AG04449 (cell line): ENCODE results near the gene CCDC85C.

Experiments used
- CTCF ChIA-PET: fragments of 350-600 bp; formaldehyde crosslinking; extraction: SDS; loops from one replicate; lab custom pipeline; 2021; ENCODE audit warnings: antibody characterized with exemption; lab: Yijun Ruan, JAX
- POLR2A ChIA-PET: fragments of 400-600, 350-600 bp; formaldehyde crosslinking; extraction: SDS; loops from one replicate; lab custom pipeline; 2020; ENCODE audit warnings: antibody characterized with exemption, inconsistent platforms; lab: Yijun Ruan, JAX
- DNase-seq: peaks from one replicate; pipeline ENCODE4 v3.0.0-alpha.2; 2010; ENCODE audit warnings: low read depth, low spot score
- H3K4me3 ChIP-seq: 2 replicates; pipeline ENCODE4 v1.5.1; 2011; ENCODE audit warnings: low read depth, mild to moderate bottlenecking, control low read depth, low read length
- TF ChIP-seq, protein P1 (sequence below): IDR thresholded peaks from one replicate; pipeline ENCODE4 v1.5.1; 2011; ENCODE audit warnings: mild to moderate bottlenecking, moderate library complexity, low read length, control low read depth, inconsistent platforms; ENCODE audit not compliant: insufficient read depth; ENCODE audit errors: missing control alignments

The CCDC85C gene

GRCh38 chr14:99535908-99536778 is 67.9 kb downstream of the CCDC85C start:
- no peak overlapping the region for H3K4me3 ChIP-seq
- ChIA-PET CTCF (interaction anchor here (1.0 to 2.8 kb wide), 5 partner anchors 8 to 87 kb away, joined by 3 to 8 read pairs (median 4); no protein-coding TSS in a partner anchor), POLR2A (no interaction called here)
- TF ChIP-seq, protein P1, sequence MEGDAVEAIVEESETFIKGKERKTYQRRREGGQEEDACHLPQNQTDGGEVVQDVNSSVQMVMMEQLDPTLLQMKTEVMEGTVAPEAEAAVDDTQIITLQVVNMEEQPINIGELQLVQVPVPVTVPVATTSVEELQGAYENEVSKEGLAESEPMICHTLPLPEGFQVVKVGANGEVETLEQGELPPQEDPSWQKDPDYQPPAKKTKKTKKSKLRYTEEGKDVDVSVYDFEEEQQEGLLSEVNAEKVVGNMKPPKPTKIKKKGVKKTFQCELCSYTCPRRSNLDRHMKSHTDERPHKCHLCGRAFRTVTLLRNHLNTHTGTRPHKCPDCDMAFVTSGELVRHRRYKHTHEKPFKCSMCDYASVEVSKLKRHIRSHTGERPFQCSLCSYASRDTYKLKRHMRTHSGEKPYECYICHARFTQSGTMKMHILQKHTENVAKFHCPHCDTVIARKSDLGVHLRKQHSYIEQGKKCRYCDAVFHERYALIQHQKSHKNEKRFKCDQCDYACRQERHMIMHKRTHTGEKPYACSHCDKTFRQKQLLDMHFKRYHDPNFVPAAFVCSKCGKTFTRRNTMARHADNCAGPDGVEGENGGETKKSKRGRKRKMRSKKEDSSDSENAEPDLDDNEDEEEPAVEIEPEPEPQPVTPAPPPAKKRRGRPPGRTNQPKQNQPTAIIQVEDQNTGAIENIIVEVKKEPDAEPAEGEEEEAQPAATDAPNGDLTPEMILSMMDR = no peak
- no peak for DNase-seq

DNA sequence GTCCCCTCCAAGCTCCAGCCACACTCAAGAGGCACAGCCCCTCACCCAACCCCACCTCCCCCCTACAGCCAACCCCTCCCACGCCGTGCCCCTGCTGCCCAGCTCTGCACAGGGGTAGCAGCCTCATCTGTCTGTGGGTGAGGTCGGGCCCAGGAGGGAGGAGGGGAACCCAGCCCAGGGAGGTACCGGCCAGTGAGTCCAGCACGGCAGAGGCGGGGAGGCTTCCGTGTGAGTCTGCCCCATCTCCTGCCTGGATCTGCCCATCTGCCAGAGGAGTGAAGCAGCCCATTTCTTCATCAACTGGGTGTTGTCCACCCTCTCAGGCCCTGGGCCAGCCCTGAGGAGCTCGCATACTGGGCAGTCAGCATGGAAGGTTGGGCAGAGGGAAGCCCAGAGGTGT is 68.6 kb downstream of the CCDC85C start:
- ChIA-PET CTCF (interaction anchor here (0.8 to 1.2 kb wide), 3 partner anchors 14 to 40 kb away, joined by 3 to 4 read pairs (median 3); no protein-coding TSS in a partner anchor), POLR2A (no interaction called here)
- DNase-seq = no peak
- TF ChIP-seq, protein P1 = no peak
- no peak overlapping the region for H3K4me3 ChIP-seq

GRCh38 chr14:99534863-99535262 is 69.1 kb downstream of the CCDC85C start:
- POLR2A ChIA-PET = no interaction called here
- TF ChIP-seq, protein P1 = no peak
- DNase-seq = no peak
- H3K4me3 ChIP-seq = no peak overlapping the region
- CTCF ChIA-PET = interaction anchor here (0.7 to 2.8 kb wide), 7 partner anchors 9 to 140 kb away, joined by 3 to 7 read pairs (median 3); no protein-coding TSS in a partner anchor

GRCh38 chr14:99534333-99534732 is 69.7 kb downstream of the CCDC85C start:
- DNase-seq = no peak
- CTCF ChIA-PET = interaction anchor here (0.7 to 2.8 kb wide), 6 partner anchors 9 to 140 kb away, joined by 3 to 7 read pairs (median 4); no protein-coding TSS in a partner anchor
- no peak overlapping the region for H3K4me3 ChIP-seq
- TF ChIP-seq, protein P1 = no peak
- POLR2A ChIA-PET = interaction anchor here (0.6 kb wide), 1 partner anchor 15 kb away, joined by 7 read pairs; no protein-coding TSS in a partner anchor

DNA sequence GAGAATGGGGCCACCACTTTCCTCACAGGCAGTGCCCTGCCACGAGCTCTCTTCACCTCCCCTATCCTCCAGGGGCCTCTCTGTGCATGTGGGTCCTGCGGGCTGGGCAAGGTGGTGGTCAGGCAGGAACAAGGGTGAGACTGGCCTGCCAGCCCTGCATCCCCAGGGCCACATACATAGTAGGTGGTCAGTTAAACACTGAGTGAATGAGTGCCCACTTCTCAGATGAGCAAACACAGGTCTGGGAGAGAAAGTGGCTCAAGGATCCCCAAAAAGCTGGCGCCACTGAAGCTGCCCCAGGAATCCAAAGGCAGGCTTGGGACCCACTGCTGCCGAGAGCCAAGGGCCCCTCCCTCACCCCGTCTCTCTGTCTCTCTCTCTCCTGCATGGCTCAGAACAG is 71.7 kb downstream of the CCDC85C start:
- ChIA-PET CTCF (interaction anchor here (1.4 to 2.8 kb wide), 4 partner anchors 8 to 150 kb away, joined by 4 to 10 read pairs (median 6); no protein-coding TSS in a partner anchor), POLR2A (interaction anchor here (0.7 kb wide), 1 partner anchor 11 kb away, joined by 3 read pairs; no protein-coding TSS in a partner anchor)
- H3K4me3 ChIP-seq = no peak overlapping the region
- DNase-seq = no peak
- TF ChIP-seq, protein P1 = no peak
